ENCODE results near the gene CRK. TPM values are rescaled to one million over a fixed set of nuclear protein-coding genes. Genes with fewer than 3 reads are reported as not detected.

The CRK gene
- polyA plus RNA-seq, 3 donors, result 22.3 to 28.0 (median 26.5) TPM

DNA sequence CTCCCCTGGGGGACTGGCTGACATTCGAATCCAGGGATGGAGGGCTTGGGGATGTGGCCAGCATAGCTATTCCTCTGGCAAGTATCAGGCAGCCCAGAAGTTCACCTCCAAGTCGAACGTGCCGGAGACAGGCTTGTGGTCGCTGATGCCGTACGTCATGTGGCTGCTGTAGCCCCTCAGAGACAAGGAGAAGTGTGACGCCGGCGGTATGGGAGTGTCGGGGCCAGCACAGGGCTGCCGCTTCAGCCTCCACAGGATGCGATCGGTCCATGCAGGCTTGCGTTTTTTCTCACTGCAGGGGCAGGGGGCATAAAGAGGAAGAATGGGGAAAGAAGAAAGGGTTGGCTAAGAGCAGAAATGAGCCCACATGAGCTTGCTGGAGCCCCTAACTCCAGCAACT lies 41.8 kb upstream of the CRK start:
- Histone ChIP-seq H3K9ac (ENCODE audit: insufficient read depth, low read length, poor library complexity, severe bottlenecking) (no peak overlapping the region), H3K27ac (ENCODE audit: low read depth in 1 of 2, low read length in 2 of 2) (no peak overlapping the region), H3K36me3 (replicated peaks in 1 of 2; ENCODE audit: control insufficient read depth in 1 of 2, insufficient read depth in 2 of 2, low read length in 2 of 2) (peaks cover 32 to 63% of the 10 kb centered on the region in 2 donors), H2AFZ (ENCODE audit: insufficient read depth, low read depth, low read length, poor library complexity, severe bottlenecking) (no peak overlapping the region), H3K4me2 (replicated peaks; ENCODE audit: extremely low read depth, low read length, poor library complexity, severe bottlenecking) (no peak overlapping the region), H3K4me1 (ENCODE audit: control insufficient read depth in 1 of 2, insufficient read depth in 2 of 2, low read length in 2 of 2) (peaks cover 13% of the 10 kb centered on the region in 2 donors), H3K9me3 (replicated peaks in 1 of 2; ENCODE audit: control insufficient read depth in 1 of 2, insufficient read depth in 1 of 2, low read length in 2 of 2) (no peaks in the 10 kb centered on the region), H3K79me2 (ENCODE audit: insufficient read depth, low read length) (no peaks in the 10 kb centered on the region), H3K4me3 (replicated peaks in 1 of 3; ENCODE audit: low read depth in 2 of 3, low read length in 3 of 3) (no peak overlapping the region), H3K27me3 (ENCODE audit: control insufficient read depth in 2 of 2, insufficient read depth in 2 of 2, low read length in 2 of 2) (peaks cover under 1 to 13% of the 10 kb centered on the region in 2 donors), H4K20me1 (ENCODE audit: insufficient read depth, low read length) (peaks cover 19% of the 10 kb centered on the region)
- WGBS (ENCODE audit: insufficient coverage), result 81% methylated on average over 15 of the region's 15 CpGs
- no peak for DNase-seq
- H3K27ac Mint-ChIP-seq, result no peak overlapping the region
- intact Hi-C loops (cut with micrococcal nuclease), result no loop called here
- H3K4me1 Mint-ChIP-seq, result peaks cover 13% of the 10 kb centered on the region
- no peaks in the 10 kb centered on the region for H3K9me3 Mint-ChIP-seq
- H3K4me3 Mint-ChIP-seq, result no peak overlapping the region
- H3K36me3 Mint-ChIP-seq, result peaks cover 66 to 82% of the 10 kb centered on the region in 2 donors
- H3K27me3 Mint-ChIP-seq (ENCODE audit: low read depth in 3 of 3), result peaks cover 11 to 18% (median 16%) of the 10 kb centered on the region in 3 donors
- TF ChIP-seq, protein P1, sequence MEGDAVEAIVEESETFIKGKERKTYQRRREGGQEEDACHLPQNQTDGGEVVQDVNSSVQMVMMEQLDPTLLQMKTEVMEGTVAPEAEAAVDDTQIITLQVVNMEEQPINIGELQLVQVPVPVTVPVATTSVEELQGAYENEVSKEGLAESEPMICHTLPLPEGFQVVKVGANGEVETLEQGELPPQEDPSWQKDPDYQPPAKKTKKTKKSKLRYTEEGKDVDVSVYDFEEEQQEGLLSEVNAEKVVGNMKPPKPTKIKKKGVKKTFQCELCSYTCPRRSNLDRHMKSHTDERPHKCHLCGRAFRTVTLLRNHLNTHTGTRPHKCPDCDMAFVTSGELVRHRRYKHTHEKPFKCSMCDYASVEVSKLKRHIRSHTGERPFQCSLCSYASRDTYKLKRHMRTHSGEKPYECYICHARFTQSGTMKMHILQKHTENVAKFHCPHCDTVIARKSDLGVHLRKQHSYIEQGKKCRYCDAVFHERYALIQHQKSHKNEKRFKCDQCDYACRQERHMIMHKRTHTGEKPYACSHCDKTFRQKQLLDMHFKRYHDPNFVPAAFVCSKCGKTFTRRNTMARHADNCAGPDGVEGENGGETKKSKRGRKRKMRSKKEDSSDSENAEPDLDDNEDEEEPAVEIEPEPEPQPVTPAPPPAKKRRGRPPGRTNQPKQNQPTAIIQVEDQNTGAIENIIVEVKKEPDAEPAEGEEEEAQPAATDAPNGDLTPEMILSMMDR (IDR thresholded peaks at IDR 0.05), result no peak

DNA sequence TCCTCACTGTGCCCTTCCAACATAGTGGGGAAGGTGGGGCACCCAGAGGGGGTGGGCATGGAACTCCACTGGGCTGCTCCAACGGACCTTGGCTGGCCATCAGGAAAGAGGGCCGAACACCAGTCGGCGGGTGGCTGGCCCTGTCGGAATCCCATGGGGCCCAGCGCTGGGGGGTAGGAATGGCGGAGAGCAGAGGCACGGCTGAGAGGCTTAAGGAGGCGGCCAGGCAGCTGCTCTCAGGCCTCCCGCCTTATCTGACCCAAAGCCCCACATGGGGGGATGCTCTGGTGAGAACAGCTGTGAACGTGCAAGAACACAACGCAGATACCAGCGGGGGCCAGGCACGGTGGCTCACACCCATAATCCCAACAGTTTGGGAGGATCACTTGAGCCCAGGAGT lies 40.8 kb upstream of the CRK start:
- no peak overlapping the region for H3K4me3 Mint-ChIP-seq
- peaks cover 23% of the 10 kb centered on the region for H3K4me1 Mint-ChIP-seq
- DNase-seq, result no peak
- no peaks in the 10 kb centered on the region for H3K79me2 ChIP-seq (ENCODE audit: insufficient read depth, low read length)
- peaks cover 0 to 2% (median 0%) of the 10 kb centered on the region in 7 donors for H3K9me3 Mint-ChIP-seq
- H3K27ac Mint-ChIP-seq, result no peak overlapping the region
- no peak overlapping the region for H3K4me3 ChIP-seq (replicated peaks in 1 of 3; ENCODE audit: low read depth in 2 of 3, low read length in 3 of 3)
- 98% methylated on average over 14 of the region's 14 CpGs for WGBS (ENCODE audit: insufficient coverage)
- no peaks in the 10 kb centered on the region for H3K9me3 ChIP-seq (replicated peaks in 1 of 2; ENCODE audit: control insufficient read depth in 1 of 2, insufficient read depth in 1 of 2, low read length in 2 of 2)
- H4K20me1 ChIP-seq (ENCODE audit: insufficient read depth, low read length), result peaks cover 28% of the 10 kb centered on the region
- H3K27ac ChIP-seq (ENCODE audit: low read depth in 1 of 2, low read length in 2 of 2), result no peak overlapping the region
- peaks cover 23% of the 10 kb centered on the region in 2 donors for H3K4me1 ChIP-seq (ENCODE audit: control insufficient read depth in 1 of 2, insufficient read depth in 2 of 2, low read length in 2 of 2)
- peaks cover 20 to 28% (median 25%) of the 10 kb centered on the region in 3 donors for H3K27me3 Mint-ChIP-seq (ENCODE audit: low read depth in 3 of 3)
- TF ChIP-seq, protein P1 (IDR thresholded peaks at IDR 0.05), result no peak
- no peak overlapping the region for H3K4me2 ChIP-seq (replicated peaks; ENCODE audit: extremely low read depth, low read length, poor library complexity, severe bottlenecking)
- no peak overlapping the region for H3K9ac ChIP-seq (ENCODE audit: insufficient read depth, low read length, poor library complexity, severe bottlenecking)
- H3K27me3 ChIP-seq (ENCODE audit: control insufficient read depth in 2 of 2, insufficient read depth in 2 of 2, low read length in 2 of 2), result peaks cover 3 to 23% of the 10 kb centered on the region in 2 donors
- peaks cover 62 to 74% of the 10 kb centered on the region in 2 donors for H3K36me3 Mint-ChIP-seq
- peaks cover 32 to 55% of the 10 kb centered on the region in 2 donors for H3K36me3 ChIP-seq (replicated peaks in 1 of 2; ENCODE audit: control insufficient read depth in 1 of 2, insufficient read depth in 2 of 2, low read length in 2 of 2)
- intact Hi-C loops (cut with micrococcal nuclease), result no loop called here
- no peak overlapping the region for H2AFZ ChIP-seq (ENCODE audit: insufficient read depth, low read depth, low read length, poor library complexity, severe bottlenecking)
